ENCODE data around the gene RFC5. TPM values are rescaled to one million over a fixed set of nuclear protein-coding genes. Genes with fewer than 3 reads are reported as not detected.

RFC5 gene
- total RNA-seq, 2 donors from 2014 or later, result 18.9 to 26.3 TPM

- under 1% methylated on average over 44 of the region's 44 CpGs for WGBS
- no peaks in the 10 kb centered on the region for H3K9me3 ChIP-seq
- H3K27ac ChIP-seq, result peak overlapping the region; percentile 99
- no peaks in the 10 kb centered on the region for H3K4me1 ChIP-seq (replicated peaks)
- intact Hi-C loops (cut with DNase I), result loop anchor here (5.0 kb wide), 2 partner anchors 40 to 310 kb away; partner anchors contain the start of genes TAOK3 and VSIG10
- no peaks in the 10 kb centered on the region for H3K27me3 ChIP-seq (replicated peaks; ENCODE audit: insufficient read depth)
- TF ChIP-seq CTCF (IDR thresholded peaks at IDR 0.05), result no peak
- peak; percentile 36 for TF ChIP-seq POLR2AphosphoS5 (IDR thresholded peaks at IDR 0.05)
- DNase-seq (ENCODE audit: low spot score), result peak; percentile 43
- peak overlapping the region; percentile 81 to 89 for H3K4me3 ChIP-seq
- H3K36me3 ChIP-seq, result no peaks in the 10 kb centered on the region
These were observed 45.7 kb downstream of the RFC5 start for GRCh38 chr12:118061873-118062843.

DNA sequence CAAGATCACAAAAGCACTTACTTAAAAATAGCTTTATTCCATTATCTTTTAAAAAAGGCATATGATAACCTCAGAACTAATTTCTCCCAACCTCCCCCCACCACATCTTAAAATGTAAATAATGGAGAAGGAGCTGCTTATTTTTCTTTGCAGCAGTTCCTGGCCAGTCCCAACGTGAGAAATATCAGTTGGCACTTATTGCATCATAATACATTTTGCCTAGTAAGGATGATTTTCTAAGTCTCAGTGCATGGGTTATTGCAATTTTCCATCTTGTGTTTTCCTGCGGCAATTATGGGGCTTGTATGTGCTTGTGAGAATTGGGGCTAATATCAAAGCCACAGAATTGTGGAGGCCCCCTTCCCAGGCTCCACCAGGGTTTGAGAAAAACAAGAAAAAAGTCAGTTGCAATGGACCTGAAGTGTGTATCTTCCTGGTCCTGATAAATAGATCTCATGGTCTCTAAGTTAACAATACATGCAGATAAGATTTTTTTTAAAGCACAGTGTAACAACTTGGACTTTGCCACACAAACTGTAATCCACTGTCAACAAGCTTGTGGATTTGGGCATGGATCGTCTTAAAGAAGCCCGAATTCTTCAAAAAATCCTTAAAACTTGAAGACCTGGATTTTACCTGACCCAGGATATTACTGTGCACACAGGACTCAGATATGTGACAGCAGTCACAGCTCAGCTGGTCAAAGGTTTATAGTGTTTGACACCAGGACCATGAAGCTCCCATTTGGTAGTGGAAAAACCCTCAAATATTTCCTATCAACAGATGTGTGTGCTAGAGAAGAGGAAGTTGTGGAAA is 47.3 kb downstream of the RFC5 start:
- peak overlapping the region in 1 of 2 donors; percentile 99 for H3K27ac ChIP-seq
- DNase-seq (ENCODE audit: low spot score), result no peak
- no peaks in the 10 kb centered on the region for H3K9me3 ChIP-seq
- TF ChIP-seq POLR2AphosphoS5 (IDR thresholded peaks at IDR 0.05) (peak; percentile 17), CTCF (IDR thresholded peaks at IDR 0.05) (no peak)
- WGBS, result 64% methylated on average over 4 of the region's 4 CpGs
- intact Hi-C loops (cut with DNase I), result loop anchor here (5.0 kb wide), 2 partner anchors 39 to 309 kb away; partner anchors contain the start of genes TAOK3 and VSIG10
- no peak overlapping the region for H3K4me3 ChIP-seq
- H3K36me3 ChIP-seq, result no peaks in the 10 kb centered on the region
- no peaks in the 10 kb centered on the region for H3K27me3 ChIP-seq (replicated peaks; ENCODE audit: insufficient read depth)
- H3K4me1 ChIP-seq (replicated peaks), result no peaks in the 10 kb centered on the region

DNA sequence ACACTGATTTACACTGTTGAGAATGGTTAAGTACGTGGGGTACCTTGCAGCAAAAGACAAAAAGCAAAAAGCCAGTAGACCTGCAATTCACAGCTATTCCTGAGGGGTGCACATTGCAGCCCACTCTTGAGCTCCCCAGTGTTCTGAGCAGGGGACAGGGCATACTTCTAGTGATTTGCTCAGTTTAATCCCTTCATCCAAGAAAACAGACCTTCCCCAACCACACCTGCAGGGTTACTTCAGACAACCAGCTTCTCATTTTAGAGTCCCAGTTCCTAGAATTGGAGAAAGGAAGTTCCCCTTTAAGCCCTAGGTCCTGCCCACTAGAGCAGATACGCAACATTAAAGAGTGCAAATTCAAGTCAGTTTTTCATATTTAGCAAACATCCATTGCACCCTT is 48.1 kb downstream of the RFC5 start:
- no peak overlapping the region for H3K27ac ChIP-seq
- no peak for TF ChIP-seq POLR2A (IDR thresholded peaks at IDR 0.05)
- no peak for TF ChIP-seq POLR2AphosphoS5 (IDR thresholded peaks at IDR 0.05)
- TF ChIP-seq CTCF (IDR thresholded peaks at IDR 0.05), result no peak
- no peaks in the 10 kb centered on the region for H3K36me3 ChIP-seq
- intact Hi-C loops (cut with DNase I), result loop anchor here (5.0 kb wide), 2 partner anchors 38 to 308 kb away; partner anchors contain the start of genes TAOK3 and VSIG10
- no peak for DNase-seq (ENCODE audit: low spot score)
- H3K4me3 ChIP-seq, result no peak overlapping the region
- 56% methylated on average over 2 of the region's 2 CpGs for WGBS
- H3K9me3 ChIP-seq, result no peaks in the 10 kb centered on the region
- H3K4me1 ChIP-seq (replicated peaks), result no peaks in the 10 kb centered on the region
- H3K27me3 ChIP-seq (replicated peaks; ENCODE audit: insufficient read depth), result no peaks in the 10 kb centered on the region

DNA sequence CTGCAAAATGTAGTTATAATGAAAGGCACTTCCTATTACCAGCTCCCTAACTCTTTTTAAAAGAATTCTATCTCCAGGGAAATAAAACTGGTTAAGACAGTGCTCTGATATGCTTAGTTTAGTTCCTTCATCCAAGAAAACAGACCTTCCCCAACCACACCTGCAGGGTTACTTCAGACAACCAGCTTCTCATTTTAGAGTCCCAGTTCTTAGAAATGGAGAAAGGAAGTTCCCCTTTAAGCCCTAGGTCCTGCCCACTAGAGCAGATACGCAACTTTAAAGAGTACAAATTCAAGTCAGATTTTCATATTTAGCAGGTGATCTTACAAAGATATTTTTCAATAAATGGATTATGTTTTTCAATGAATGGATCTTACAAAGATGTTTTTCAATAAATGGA is 48.9 kb downstream of the RFC5 start:
- Histone ChIP-seq H3K4me3 (no peak overlapping the region), H3K36me3 (no peaks in the 10 kb centered on the region), H3K27me3 (replicated peaks; ENCODE audit: insufficient read depth) (no peaks in the 10 kb centered on the region), H3K27ac (no peak overlapping the region), H3K4me1 (replicated peaks) (no peaks in the 10 kb centered on the region), H3K9me3 (no peaks in the 10 kb centered on the region)
- TF ChIP-seq POLR2A (IDR thresholded peaks at IDR 0.05), result no peak
- TF ChIP-seq POLR2AphosphoS5 (IDR thresholded peaks at IDR 0.05), result no peak
- TF ChIP-seq CTCF (IDR thresholded peaks at IDR 0.05), result no peak
- no peak for DNase-seq (ENCODE audit: low spot score)
- 79% methylated on average over 1 of the region's 1 CpG for WGBS
- intact Hi-C loops (cut with DNase I), result no loop called here
